Hepatocyte (in vitro differentiated cells): ENCODE results near the gene SHFL.

Source experiments
- CTCF ChIP-seq: fragments of 200-600 bp; sonication (generic); IDR thresholded peaks from 2 replicates; pipeline ENCODE4 v1.5.1; 2016; ENCODE audit warnings: antibody characterized with exemption, mild to moderate bottlenecking; ENCODE audit not compliant: poor library complexity
- EZH2 ChIP-seq: fragments of 200-600 bp; sonication (generic); IDR thresholded peaks from 2 replicates; pipeline ENCODE4 v1.6.1; 2016; ENCODE audit warnings: antibody characterized with exemption, mild to moderate bottlenecking, borderline replicate concordance

GRCh38 chr19:10118960-10119359 is 32.8 kb downstream of the SHFL start:
- TF ChIP-seq CTCF, result no peak
- no peak for TF ChIP-seq EZH2
